NT2/D1 (cell line): ENCODE results near the gene TMPRSS13.

ENCODE experiments used
- SUZ12 ChIP-seq: IDR thresholded peaks from 2 replicates; pipeline ENCODE4 v1.6.1; 2011; ENCODE audit not compliant: insufficient read length, insufficient read depth; ENCODE audit errors: extremely low read depth
- YY1 ChIP-seq: IDR thresholded peaks from 2 replicates; pipeline ENCODE4 v1.6.1; 2011; ENCODE audit not compliant: insufficient read length, insufficient read depth
- ZNF274 ChIP-seq: IDR thresholded peaks from 2 replicates; pipeline ENCODE4 v1.6.1; 2011; ENCODE audit warnings: mild to moderate bottlenecking, low read depth, low read length

- TF ChIP-seq ZNF274 (no peak), SUZ12 (no peak), YY1 (no peak)
These were observed 3.7 kb upstream of the TMPRSS13 start for GRCh38 chr11:117932947-117933346.
